22Rv1 (cell line): ENCODE measurements around the gene KAT2A.

Experiments used
- CTCF ChIP-seq: fragments of 450-650 bp; IDR thresholded peaks from 2 replicates; pipeline ENCODE4 v1.5.1; 2017; ENCODE audit warnings: mild to moderate bottlenecking
- ZFX ChIP-seq: fragments of 450-650 bp; IDR thresholded peaks from 2 replicates; pipeline ENCODE4 v1.6.1; 2017; ENCODE audit warnings: antibody characterized with exemption, borderline replicate concordance

- TF ChIP-seq CTCF (no peak), ZFX (no peak)
Measured at GRCh38 chr17:42098730-42099399, 22.3 kb downstream of the KAT2A start.
